Measurements from ENCODE around the gene RYR2.
"Not testable (repeated sequence)": the region's sequence is repeated elsewhere in the genome, so short reads cannot be mapped to it uniquely, and the experiment has no call there.

RYR2 gene

GRCh38 chr1:237279629-237280028 is 237.6 kb downstream of the RYR2 start:
- DNase-seq, result no peak

GRCh38 chr1:237281481-237281880 is 239.5 kb downstream of the RYR2 start:
- no peak for DNase-seq

GRCh38 chr1:237282208-237282783 is 240.3 kb downstream of the RYR2 start:
- no peak for DNase-seq

GRCh38 chr1:237287876-237288521 is 246.0 kb downstream of the RYR2 start:
- no peak for DNase-seq

GRCh38 chr1:237293804-237294203 is 251.8 kb downstream of the RYR2 start:
- no peak for DNase-seq

GRCh38 chr1:237296861-237297260 is 254.9 kb downstream of the RYR2 start:
- DNase-seq, result no peak

GRCh38 chr1:237300642-237301041 is 258.7 kb downstream of the RYR2 start:
- DNase-seq, result no peak

GRCh38 chr1:237303929-237304328 is 261.9 kb downstream of the RYR2 start:
- no peak for DNase-seq

- DNase-seq, result no peak
Observed at GRCh38 chr1:237306726-237307125, 264.7 kb downstream of the RYR2 start.

- no peak for DNase-seq
Observed at GRCh38 chr1:237309595-237310118, 267.7 kb downstream of the RYR2 start.

- no peak for DNase-seq
Observed at GRCh38 chr1:237316352-237316751, 274.4 kb downstream of the RYR2 start.

GRCh38 chr1:237318748-237319147 is 276.8 kb downstream of the RYR2 start:
- no peak for DNase-seq

GRCh38 chr1:237320890-237321289 is 278.9 kb downstream of the RYR2 start:
- DNase-seq, result no peak

GRCh38 chr1:237324226-237324625 is 282.2 kb downstream of the RYR2 start:
- DNase-seq, result no peak

- DNase-seq, result no peak
Observed at GRCh38 chr1:237327061-237327460, 285.1 kb downstream of the RYR2 start.

- no peak for DNase-seq
Observed at GRCh38 chr1:237340892-237341291, 298.9 kb downstream of the RYR2 start.

- DNase-seq, result no peak
Observed at GRCh38 chr1:237341391-237341790, 299.4 kb downstream of the RYR2 start.

- no peak for DNase-seq
Observed at GRCh38 chr1:237342730-237343129, 300.7 kb downstream of the RYR2 start.

- DNase-seq, result no peak
Observed at GRCh38 chr1:237352747-237353146, 310.8 kb downstream of the RYR2 start.

GRCh38 chr1:237353918-237354317 is 311.9 kb downstream of the RYR2 start:
- DNase-seq, result no peak

- DNase-seq, result no peak
Observed at GRCh38 chr1:237355022-237355421, 313.0 kb downstream of the RYR2 start.

- no peak for DNase-seq
Observed at GRCh38 chr1:237358555-237358954, 316.6 kb downstream of the RYR2 start.

GRCh38 chr1:237367758-237368157 is 325.8 kb downstream of the RYR2 start:
- DNase-seq, result no peak

- DNase-seq, result not testable (repeated sequence)
Observed at GRCh38 chr1:237371477-237371876, 329.5 kb downstream of the RYR2 start.

GRCh38 chr1:237383791-237384190 is 341.8 kb downstream of the RYR2 start:
- no peak for DNase-seq

Measured in stimulated activated CD4-positive, alpha-beta T cell treated with anti-CD3 and anti-CD28 coated beads, Interleukin-12 subunit alpha, Interleukin-12 subunit beta, amount 100 ng/mL, for 4 hours (primary cell).